DOHH2 (cell line): ENCODE data around the gene PRKCH.

Experiments
- EZH2phosphoT487 ChIP-seq: fragments of 200-600 bp; sonication (generic); IDR thresholded peaks from 2 replicates; pipeline ENCODE4 v1.6.1; 2017; ENCODE audit warnings: borderline replicate concordance, mild to moderate bottlenecking, antibody characterized with exemption, low read length, moderate library complexity, mixed read lengths
- TF ChIP-seq, protein P1 (sequence below): fragments of 200-600 bp; sonication (generic); IDR thresholded peaks from one replicate; pipeline ENCODE4 v1.5.1; 2014; ENCODE audit warnings: antibody characterized with exemption, mild to moderate bottlenecking, low read depth, low read length; ENCODE audit not compliant: poor library complexity, severe bottlenecking

DNA sequence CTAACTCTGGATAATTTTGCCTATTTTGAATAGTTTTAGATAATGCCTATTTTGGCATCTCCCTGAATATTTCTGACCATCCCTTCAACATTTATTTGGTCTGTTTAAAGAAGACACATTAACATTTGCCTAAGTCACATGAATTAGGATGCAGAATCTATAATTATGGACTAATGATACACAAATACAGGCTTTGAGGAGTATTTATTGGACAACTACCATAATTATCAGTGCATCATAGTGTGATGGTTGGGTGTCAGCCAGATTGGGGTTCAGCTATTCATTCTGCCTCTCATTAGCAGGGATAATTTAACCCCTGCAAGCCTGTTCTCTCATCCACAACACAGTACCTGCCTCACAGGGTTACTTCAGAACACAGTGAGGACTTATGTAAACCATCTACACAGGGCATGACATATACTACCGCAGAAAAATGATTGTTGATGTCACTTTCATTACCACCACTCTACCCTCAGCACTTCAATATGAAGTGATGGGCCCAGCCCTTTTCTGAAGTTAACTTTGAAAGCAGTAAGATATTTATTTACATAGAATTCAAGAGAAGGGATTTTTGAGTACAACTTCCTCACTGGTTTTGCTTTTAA is 14.4 kb downstream of the PRKCH start:
- TF ChIP-seq, protein P1, sequence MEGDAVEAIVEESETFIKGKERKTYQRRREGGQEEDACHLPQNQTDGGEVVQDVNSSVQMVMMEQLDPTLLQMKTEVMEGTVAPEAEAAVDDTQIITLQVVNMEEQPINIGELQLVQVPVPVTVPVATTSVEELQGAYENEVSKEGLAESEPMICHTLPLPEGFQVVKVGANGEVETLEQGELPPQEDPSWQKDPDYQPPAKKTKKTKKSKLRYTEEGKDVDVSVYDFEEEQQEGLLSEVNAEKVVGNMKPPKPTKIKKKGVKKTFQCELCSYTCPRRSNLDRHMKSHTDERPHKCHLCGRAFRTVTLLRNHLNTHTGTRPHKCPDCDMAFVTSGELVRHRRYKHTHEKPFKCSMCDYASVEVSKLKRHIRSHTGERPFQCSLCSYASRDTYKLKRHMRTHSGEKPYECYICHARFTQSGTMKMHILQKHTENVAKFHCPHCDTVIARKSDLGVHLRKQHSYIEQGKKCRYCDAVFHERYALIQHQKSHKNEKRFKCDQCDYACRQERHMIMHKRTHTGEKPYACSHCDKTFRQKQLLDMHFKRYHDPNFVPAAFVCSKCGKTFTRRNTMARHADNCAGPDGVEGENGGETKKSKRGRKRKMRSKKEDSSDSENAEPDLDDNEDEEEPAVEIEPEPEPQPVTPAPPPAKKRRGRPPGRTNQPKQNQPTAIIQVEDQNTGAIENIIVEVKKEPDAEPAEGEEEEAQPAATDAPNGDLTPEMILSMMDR, result no peak
- no peak for TF ChIP-seq EZH2phosphoT487
